Measurements from ENCODE around the gene ELP2.

The ELP2 gene

GRCh38 chr18:36149514-36150289, 20.0 kb downstream of the ELP2 start:
- TF ChIP-seq CTCF (IDR thresholded peaks at IDR 0.05; ENCODE audit: extremely low read depth, missing control alignments), result no peak
- peak; percentile 61 for DNase-seq (ENCODE audit: low spot score)

GRCh38 chr18:36152781-36153180, 23.1 kb downstream of the ELP2 start:
- no peak for TF ChIP-seq CTCF (IDR thresholded peaks at IDR 0.05; ENCODE audit: extremely low read depth, missing control alignments)
- DNase-seq (ENCODE audit: low spot score), result no peak

- no peak for DNase-seq (ENCODE audit: low spot score)
- no peak for TF ChIP-seq CTCF (IDR thresholded peaks at IDR 0.05; ENCODE audit: extremely low read depth, missing control alignments)
These were observed 23.5 kb downstream of the ELP2 start for GRCh38 chr18:36153203-36153602.

GRCh38 chr18:36153771-36154170, 24.1 kb downstream of the ELP2 start:
- TF ChIP-seq CTCF (IDR thresholded peaks at IDR 0.05; ENCODE audit: extremely low read depth, missing control alignments), result no peak
- DNase-seq (ENCODE audit: low spot score), result no peak

GRCh38 chr18:36155851-36156757, 26.4 kb downstream of the ELP2 start:
- no peak for TF ChIP-seq CTCF (IDR thresholded peaks at IDR 0.05; ENCODE audit: extremely low read depth, missing control alignments)
- DNase-seq (ENCODE audit: low spot score), result no peak

GRCh38 chr18:36157441-36157840, 27.7 kb downstream of the ELP2 start:
- TF ChIP-seq CTCF (IDR thresholded peaks at IDR 0.05; ENCODE audit: extremely low read depth, missing control alignments), result no peak
- no peak for DNase-seq (ENCODE audit: low spot score)

GRCh38 chr18:36158266-36158867, 28.7 kb downstream of the ELP2 start:
- TF ChIP-seq CTCF (IDR thresholded peaks at IDR 0.05; ENCODE audit: extremely low read depth, missing control alignments), result no peak
- no peak for DNase-seq (ENCODE audit: low spot score)
